DND-41 (cell line): ENCODE data around the gene SF3A1.

Experiments
- ATAC-seq: fragments of 200-7000 bp; cut with Tn5 transposase; 3 replicates; pipeline ENCODE4 v1.9.1; 2021; ENCODE audit warnings: low read depth; ENCODE audit not compliant: insufficient read depth
- DNase-seq: peaks from one replicate; pipeline ENCODE4 v3.0.0-alpha.2; 2020
- H2AFZ ChIP-seq: 2 replicates; pipeline ENCODE4 v1.6.0; 2012; ENCODE audit warnings: low read depth, low read length
- H3K27ac ChIP-seq: 2 replicates; pipeline ENCODE4 v1.5.1; 2012; ENCODE audit warnings: low read length, inconsistent platforms
- H3K27me3 ChIP-seq: fragments of 200-600 bp; sonication (generic); 2 replicates; pipeline ENCODE4 v1.6.0; 2012; ENCODE audit warnings: low read length, mild to moderate bottlenecking, inconsistent platforms; ENCODE audit not compliant: insufficient read depth, poor library complexity
- H3K36me3 ChIP-seq: 2 replicates; pipeline ENCODE4 v1.5.1; 2012; ENCODE audit warnings: low read length, inconsistent platforms; ENCODE audit not compliant: insufficient read depth
- H3K4me1 ChIP-seq: 2 replicates; pipeline ENCODE4 v1.5.1; 2012; ENCODE audit warnings: mild to moderate bottlenecking, low read length; ENCODE audit not compliant: insufficient read depth
- H3K4me2 ChIP-seq: 2 replicates; pipeline ENCODE4 v1.6.0; 2012; ENCODE audit warnings: mild to moderate bottlenecking, moderate library complexity, low read length, inconsistent platforms; ENCODE audit not compliant: insufficient read depth
- H3K4me3 ChIP-seq, 2 experiments: fragments of 200-600 bp in 1 of 2; shearing (Covaris generic) in 1 of 2; 2 replicates each; pipeline ENCODE4 v1.5.1; 2012 to 2016; ENCODE audit warnings: inconsistent platforms in 2 of 2, low read length in 2 of 2, mild to moderate bottlenecking in 2 of 2, low read depth in 1 of 2, moderate library complexity in 1 of 2
- H3K79me2 ChIP-seq: 2 replicates; pipeline ENCODE4 v1.6.0; 2012; ENCODE audit warnings: low read length, inconsistent platforms; ENCODE audit not compliant: insufficient read depth
- H3K9ac ChIP-seq: 2 replicates; pipeline ENCODE4 v1.6.0; 2012; ENCODE audit warnings: low read depth, mild to moderate bottlenecking, inconsistent platforms, low read length, moderate library complexity
- H3K9me3 ChIP-seq: 2 replicates; pipeline ENCODE4 v1.5.1; 2012; ENCODE audit warnings: low read length, moderate library complexity, mild to moderate bottlenecking, inconsistent platforms; ENCODE audit not compliant: insufficient read depth, severe bottlenecking
- H4K20me1 ChIP-seq: 2 replicates; pipeline ENCODE4 v1.6.0; 2012; ENCODE audit warnings: low read length; ENCODE audit not compliant: insufficient read depth
- CTCF ChIP-seq: IDR thresholded peaks from 2 replicates; pipeline ENCODE4 v1.5.1; 2012; ENCODE audit warnings: borderline replicate concordance, low read length, moderate library complexity, mild to moderate bottlenecking; ENCODE audit not compliant: poor library complexity, severe bottlenecking; ENCODE audit errors: extremely low read depth
- EZH2 ChIP-seq: IDR thresholded peaks from 3 replicates; pipeline ENCODE4 v1.6.1; 2012; ENCODE audit warnings: borderline replicate concordance, low read depth, mild to moderate bottlenecking, moderate library complexity, low read length, inconsistent platforms; ENCODE audit not compliant: severe bottlenecking

The SF3A1 gene

GRCh38 chr22:30324014-30324730 lies 32.5 kb downstream of the SF3A1 start:
- peak overlapping the region; percentile 98 for H3K4me2 ChIP-seq
- H3K27me3 ChIP-seq: no peaks in the 10 kb centered on the region
- ATAC-seq: peak; percentile 87
- H3K36me3 ChIP-seq: peaks cover 55% of the 10 kb centered on the region
- peaks cover 51% of the 10 kb centered on the region for H4K20me1 ChIP-seq
- H2AFZ ChIP-seq: no peak overlapping the region
- no peak for TF ChIP-seq CTCF
- no peak for TF ChIP-seq EZH2
- peak overlapping the region; percentile 85 to 94; a peak in 3 of 4 replicates for H3K4me3 ChIP-seq
- H3K9me3 ChIP-seq: no peaks in the 10 kb centered on the region
- peak overlapping the region; percentile 74 for H3K27ac ChIP-seq
- H3K79me2 ChIP-seq: peaks cover 76% of the 10 kb centered on the region
- peak overlapping the region; percentile 86 for H3K9ac ChIP-seq
- DNase-seq: peak; percentile 87
- H3K4me1 ChIP-seq: peaks cover 80% of the 10 kb centered on the region

- Histone ChIP-seq H4K20me1 (peaks cover 60% of the 10 kb centered on the region), H3K4me2 (peak overlapping the region; percentile 98), H3K9me3 (no peaks in the 10 kb centered on the region), H3K9ac (no peak overlapping the region), H3K4me1 (peaks cover 89% of the 10 kb centered on the region), H3K36me3 (peaks cover 59% of the 10 kb centered on the region), H3K27me3 (no peaks in the 10 kb centered on the region), H3K27ac (peak overlapping the region; percentile 74), H3K79me2 (peaks cover 85% of the 10 kb centered on the region), H3K4me3 (peak overlapping the region in 1 of 2 experiments; percentile 14; a peak in 1 of 4 replicates), H2AFZ (no peak overlapping the region)
- no peak for TF ChIP-seq CTCF
- no peak for TF ChIP-seq EZH2
- DNase-seq (no peak), ATAC-seq (no peak)
Measured at GRCh38 chr22:30323246-30323645, 33.4 kb downstream of the SF3A1 start.

GRCh38 chr22:30321461-30321860 lies 35.2 kb downstream of the SF3A1 start:
- ATAC-seq (no peak), DNase-seq (no peak)
- no peak overlapping the region for H3K9ac ChIP-seq
- H2AFZ ChIP-seq: no peak overlapping the region
- H3K36me3 ChIP-seq: peaks cover 73% of the 10 kb centered on the region
- H3K9me3 ChIP-seq: no peaks in the 10 kb centered on the region
- H3K27ac ChIP-seq: peak overlapping the region; percentile 34; the same call in 1 of the 2 replicates
- H3K27me3 ChIP-seq: no peaks in the 10 kb centered on the region
- H4K20me1 ChIP-seq: peaks cover 64% of the 10 kb centered on the region
- TF ChIP-seq EZH2 (no peak), CTCF (no peak)
- no peak overlapping the region for H3K4me3 ChIP-seq
- no peak overlapping the region; the same call in 1 of the 2 replicates for H3K4me2 ChIP-seq
- H3K79me2 ChIP-seq: peaks cover 100% of the 10 kb centered on the region
- H3K4me1 ChIP-seq: peaks cover 84% of the 10 kb centered on the region
